BLaER1 (cell line): Measurements from ENCODE around the gene SAPCD2.

Experiments
- H3K27ac ChIP-seq: shearing (Covaris generic); formaldehyde crosslinking; 2 replicates; pipeline ENCODE4 v1.8.1; 2022
- H3K27me3 ChIP-seq: shearing (Covaris generic); formaldehyde crosslinking; 2 replicates; pipeline ENCODE4 v1.8.1; 2022
- H3K36me3 ChIP-seq: shearing (Covaris generic); formaldehyde crosslinking; 2 replicates; pipeline ENCODE4 v1.8.1; 2022
- H3K4me1 ChIP-seq: shearing (Covaris generic); formaldehyde crosslinking; 2 replicates; pipeline ENCODE4 v1.8.1; 2022
- H3K4me2 ChIP-seq: shearing (Covaris generic); formaldehyde crosslinking; 2 replicates; pipeline ENCODE4 v1.8.1; 2022
- H3K4me3 ChIP-seq: shearing (Covaris generic); formaldehyde crosslinking; 2 replicates; pipeline ENCODE4 v1.8.1; 2022
- H3K9ac ChIP-seq: shearing (Covaris generic); formaldehyde crosslinking; 2 replicates; pipeline ENCODE4 v1.8.1; 2022
- H3K9me3 ChIP-seq: shearing (Covaris generic); formaldehyde crosslinking; 2 replicates; pipeline ENCODE4 v1.8.1; 2022
- H4K20me1 ChIP-seq: shearing (Covaris generic); formaldehyde crosslinking; 2 replicates; pipeline ENCODE4 v1.8.1; 2022
- Cebpa-rat ChIP-seq: shearing (Covaris generic); IDR thresholded peaks from 2 replicates; pipeline ENCODE4 v1.8.1; 2022

The SAPCD2 gene

DNA sequence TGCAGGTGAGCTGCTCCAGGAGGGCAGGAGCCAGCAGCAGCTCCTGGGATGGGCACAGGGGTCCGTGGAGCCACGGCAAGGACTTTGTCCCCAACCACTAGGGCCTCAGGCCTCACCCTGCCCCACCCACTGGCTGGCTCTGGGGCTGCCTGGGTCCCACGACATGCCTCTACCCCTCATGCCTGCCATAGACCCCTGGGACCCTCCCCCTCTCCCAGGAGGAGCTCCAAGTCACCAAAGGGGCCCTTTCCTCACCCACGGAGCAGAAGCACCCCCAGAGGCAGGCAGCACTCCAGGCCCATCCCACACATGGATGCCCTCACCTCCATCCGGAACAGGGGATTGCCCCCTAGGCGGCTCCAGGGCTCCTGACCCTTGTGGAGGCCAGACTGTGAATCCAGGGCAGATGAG lies 48.8 kb downstream of the SAPCD2 start:
- Histone ChIP-seq H3K27ac (no peak overlapping the region), H3K4me2 (no peak overlapping the region), H3K4me3 (no peak overlapping the region), H3K36me3 (peaks cover 57% of the 10 kb centered on the region), H4K20me1 (peaks cover 38% of the 10 kb centered on the region), H3K4me1 (peaks cover 36% of the 10 kb centered on the region), H3K27me3 (no peaks in the 10 kb centered on the region), H3K9me3 (0 out of 2 replicates have a peak, but pooled peaks cover 4% of the 10 kb centered on the region), H3K9ac (no peak overlapping the region)
- TF ChIP-seq Cebpa-rat: no peak

- Histone ChIP-seq H3K4me1 (peaks cover 30% of the 10 kb centered on the region), H3K36me3 (peaks cover 63% of the 10 kb centered on the region), H4K20me1 (peaks cover 32% of the 10 kb centered on the region)
Measured at GRCh38 chr9:137020771-137021567, 49.4 kb downstream of the SAPCD2 start.

DNA sequence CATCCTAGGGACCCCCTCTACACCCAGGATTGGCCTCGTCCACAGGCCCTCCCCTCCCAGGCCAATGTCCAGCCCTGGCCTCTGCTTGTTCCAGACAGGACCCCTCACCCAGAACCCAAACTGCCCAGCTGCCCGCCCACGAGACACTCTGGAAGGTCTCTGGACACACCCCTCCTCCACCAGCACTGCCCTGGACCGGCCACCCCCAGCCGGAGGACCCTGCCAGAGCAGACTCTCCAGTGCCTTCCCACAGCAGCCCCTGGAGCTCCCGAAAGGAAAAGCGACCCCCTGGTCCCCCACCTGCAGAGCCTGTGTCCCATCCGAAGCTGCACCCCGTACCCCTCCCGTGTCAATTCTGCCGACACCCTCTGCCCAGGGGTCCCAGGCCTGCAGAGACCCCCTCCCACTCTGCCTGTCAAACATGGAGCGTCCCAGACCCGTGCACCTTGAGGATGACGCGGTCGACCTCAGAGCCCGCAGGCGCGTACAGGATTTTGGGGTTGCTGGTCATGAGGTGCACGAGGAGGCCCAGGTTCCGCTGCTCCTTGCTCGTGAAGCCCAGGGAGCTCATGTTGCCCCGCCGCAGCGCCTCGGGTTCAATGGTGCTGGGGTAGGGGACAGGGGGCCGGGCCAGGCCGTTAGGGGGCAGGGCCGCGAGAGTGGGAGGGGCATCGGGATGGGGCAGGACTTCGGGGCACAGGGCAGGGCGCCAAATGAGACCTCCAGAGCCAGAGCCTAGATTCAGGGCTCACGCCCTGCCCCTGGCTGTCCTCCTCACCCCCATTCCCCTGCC lies 50.3 kb downstream of the SAPCD2 start:
- Histone ChIP-seq H3K9me3 (0 out of 2 replicates have a peak, but pooled peaks cover 4% of the 10 kb centered on the region), H3K27me3 (no peaks in the 10 kb centered on the region), H3K4me2 (peak overlapping the region; percentile 32; the same call in 1 of the 2 replicates), H3K4me1 (peaks cover 21% of the 10 kb centered on the region), H3K9ac (no peak overlapping the region), H4K20me1 (peaks cover 23% of the 10 kb centered on the region), H3K4me3 (no peak overlapping the region), H3K36me3 (peaks cover 70% of the 10 kb centered on the region), H3K27ac (no peak overlapping the region)
- no peak for TF ChIP-seq Cebpa-rat

More at GRCh38 chr9:137020771-137021567, 49.4 kb downstream of the SAPCD2 start:
- Histone ChIP-seq H3K9ac (no peak overlapping the region), H3K27ac (no peak overlapping the region), H3K27me3 (no peaks in the 10 kb centered on the region), H3K4me2 (no peak overlapping the region), H3K9me3 (0 out of 2 replicates have a peak, but pooled peaks cover 4% of the 10 kb centered on the region), H3K4me3 (no peak overlapping the region)
- TF ChIP-seq Cebpa-rat: no peak

- H3K4me3 ChIP-seq: no peak overlapping the region
- H3K27me3 ChIP-seq: no peaks in the 10 kb centered on the region
- peaks cover 13% of the 10 kb centered on the region for H3K4me1 ChIP-seq
- H3K4me2 ChIP-seq: peak overlapping the region; percentile 32; the same call in 1 of the 2 replicates
- no peak overlapping the region for H3K9ac ChIP-seq
- no peak overlapping the region for H3K27ac ChIP-seq
- H3K36me3 ChIP-seq: peaks cover 80% of the 10 kb centered on the region
- peaks cover 14% of the 10 kb centered on the region for H4K20me1 ChIP-seq
- TF ChIP-seq Cebpa-rat: no peak
- 0 out of 2 replicates have a peak, but pooled peaks cover 4% of the 10 kb centered on the region for H3K9me3 ChIP-seq
Measured at GRCh38 chr9:137018761-137019559, 51.4 kb downstream of the SAPCD2 start.

DNA sequence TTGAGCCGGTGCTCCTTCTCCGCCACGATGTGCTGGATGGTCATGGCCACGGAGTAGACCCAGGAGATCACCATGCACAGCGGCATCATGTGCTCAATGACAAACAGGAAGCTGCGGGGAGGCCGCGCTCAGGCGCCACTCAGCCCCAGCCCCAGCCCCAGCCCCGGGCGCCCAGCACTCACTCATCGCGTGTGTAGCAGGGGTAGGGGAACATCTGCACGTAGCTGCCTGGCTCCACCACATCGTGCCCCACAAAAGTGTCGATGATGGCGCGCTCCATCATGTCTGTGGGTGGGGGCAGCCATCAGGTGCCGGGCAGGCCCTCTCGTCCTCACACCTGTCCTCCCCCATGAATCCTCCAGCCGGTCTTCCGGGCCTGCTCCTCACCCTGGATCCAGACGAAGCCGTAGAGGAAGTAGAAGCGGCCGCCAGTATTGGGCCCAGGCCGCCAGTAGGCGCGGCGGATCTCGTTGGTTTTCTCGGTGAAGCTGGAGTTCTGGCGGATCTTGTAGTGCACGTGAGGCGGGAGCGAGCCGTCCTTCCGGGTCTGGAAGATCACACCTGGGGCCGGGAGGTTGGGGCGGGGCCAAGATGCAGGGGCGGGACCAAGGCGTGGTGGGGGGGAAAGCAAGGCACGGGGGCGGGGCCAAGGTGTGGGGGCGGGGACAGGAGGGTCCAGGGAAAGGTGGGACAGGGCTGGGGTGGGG lies 52.4 kb downstream of the SAPCD2 start:
- TF ChIP-seq Cebpa-rat: no peak
- Histone ChIP-seq H3K4me1 (peaks cover 13% of the 10 kb centered on the region), H4K20me1 (peaks cover 7% of the 10 kb centered on the region; the same call in 1 of the 2 replicates), H3K36me3 (peaks cover 84% of the 10 kb centered on the region), H3K27me3 (no peaks in the 10 kb centered on the region), H3K4me3 (no peak overlapping the region), H3K9ac (no peak overlapping the region), H3K9me3 (0 out of 2 replicates have a peak, but pooled peaks cover 4% of the 10 kb centered on the region), H3K4me2 (no peak overlapping the region), H3K27ac (no peak overlapping the region)

DNA sequence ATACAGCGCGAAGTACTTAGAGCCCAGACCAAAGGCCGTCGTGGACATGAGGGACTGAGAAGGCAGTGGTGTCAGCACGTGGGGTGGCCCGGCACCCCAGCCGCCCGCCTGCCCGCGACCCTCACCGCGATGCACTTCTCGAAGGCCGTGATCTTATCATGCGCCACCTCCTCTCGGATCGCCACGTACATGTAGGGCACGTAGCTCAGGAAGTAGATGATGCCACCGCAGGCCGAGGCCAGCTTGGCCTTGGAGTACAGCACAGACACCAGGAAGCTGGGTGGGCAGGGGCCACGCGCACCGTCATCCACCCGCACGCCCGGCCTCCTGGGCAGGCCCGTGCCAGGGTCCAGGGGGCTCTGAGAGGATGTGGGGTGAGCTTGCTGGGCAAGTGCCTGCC lies 53.3 kb downstream of the SAPCD2 start:
- H4K20me1 ChIP-seq: peaks cover 7% of the 10 kb centered on the region; the same call in 1 of the 2 replicates
- no peaks in the 10 kb centered on the region for H3K27me3 ChIP-seq
- no peak for TF ChIP-seq Cebpa-rat
- no peak overlapping the region for H3K27ac ChIP-seq
- H3K36me3 ChIP-seq: peaks cover 86% of the 10 kb centered on the region
- H3K9me3 ChIP-seq: 0 out of 2 replicates have a peak, but pooled peaks cover 4% of the 10 kb centered on the region
- H3K4me2 ChIP-seq: no peak overlapping the region
- peaks cover 13% of the 10 kb centered on the region for H3K4me1 ChIP-seq
- H3K9ac ChIP-seq: no peak overlapping the region
- H3K4me3 ChIP-seq: no peak overlapping the region

GRCh38 chr9:137016436-137016835 lies 53.9 kb downstream of the SAPCD2 start:
- peaks cover 13% of the 10 kb centered on the region for H3K4me1 ChIP-seq
- H3K9me3 ChIP-seq: 0 out of 2 replicates have a peak, but pooled peaks cover 4% of the 10 kb centered on the region
- H3K27me3 ChIP-seq: no peaks in the 10 kb centered on the region
- H3K27ac ChIP-seq: no peak overlapping the region
- peaks cover 4% of the 10 kb centered on the region; the same call in 1 of the 2 replicates for H4K20me1 ChIP-seq
- no peak overlapping the region for H3K4me3 ChIP-seq
- H3K36me3 ChIP-seq: peaks cover 86% of the 10 kb centered on the region
- H3K4me2 ChIP-seq: no peak overlapping the region
- no peak for TF ChIP-seq Cebpa-rat
- H3K9ac ChIP-seq: no peak overlapping the region

- H3K9ac ChIP-seq: no peak overlapping the region
- H4K20me1 ChIP-seq: no peaks in the 10 kb centered on the region
- H3K4me2 ChIP-seq: no peak overlapping the region
- H3K4me1 ChIP-seq: peaks cover 13% of the 10 kb centered on the region
- H3K36me3 ChIP-seq: peaks cover 82% of the 10 kb centered on the region
- no peaks in the 10 kb centered on the region for H3K27me3 ChIP-seq
- H3K4me3 ChIP-seq: no peak overlapping the region
- TF ChIP-seq Cebpa-rat: no peak
- 0 out of 2 replicates have a peak, but pooled peaks cover 4% of the 10 kb centered on the region for H3K9me3 ChIP-seq
- H3K27ac ChIP-seq: no peak overlapping the region
Measured at GRCh38 chr9:137015976-137016375, 54.4 kb downstream of the SAPCD2 start.
